SIG-M5 treated with dmso at 0.1 percent for 504 hours (cell line): ENCODE measurements around the gene SMTNL2.
"Not testable (repeated sequence)": the region's sequence is repeated elsewhere in the genome, so short reads cannot be mapped to it uniquely, and the experiment has no call there.

Experiments
- DNase-seq: peaks from one replicate; lab custom pipeline; 2025; ENCODE audit not compliant: unreplicated experiment; lab: John Stamatoyannopoulos, UW

SMTNL2 gene

DNA sequence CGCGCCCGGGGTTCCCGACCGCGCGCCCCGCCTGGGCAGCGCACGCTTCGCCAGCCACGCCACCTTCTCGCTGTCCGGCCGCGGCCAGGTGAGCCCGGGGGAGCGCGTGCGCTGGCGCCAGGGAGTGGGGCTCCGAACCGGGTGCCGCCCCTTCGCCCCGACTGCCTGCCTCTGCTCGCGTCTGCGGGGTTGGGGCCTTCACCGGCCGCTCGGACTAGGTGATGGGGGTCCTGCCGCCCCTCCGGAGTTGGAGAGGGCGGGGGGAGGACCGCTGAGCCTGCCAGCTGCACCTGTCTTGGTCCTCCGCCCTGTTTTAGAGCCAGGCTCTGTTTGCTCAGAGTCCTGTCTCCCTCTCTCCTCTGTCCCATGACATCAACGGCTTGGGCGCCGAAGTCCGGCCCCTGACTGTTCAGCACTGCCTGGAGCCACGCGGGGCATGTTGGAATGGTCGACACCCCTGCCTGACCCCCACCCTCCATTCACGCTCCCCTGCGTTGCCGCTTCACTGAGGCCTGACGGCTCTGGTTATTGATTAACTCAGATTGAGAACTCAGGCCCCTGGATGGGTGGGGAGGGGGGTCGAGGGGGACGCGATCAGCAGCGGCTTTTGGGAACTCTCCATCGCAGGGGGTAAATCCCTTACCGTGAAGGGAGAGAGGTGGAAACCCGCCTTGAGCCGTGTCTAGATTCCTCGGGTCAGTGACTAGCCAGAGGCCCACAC lies 748 bp downstream of the SMTNL2 start:
- no peak for DNase-seq

DNA sequence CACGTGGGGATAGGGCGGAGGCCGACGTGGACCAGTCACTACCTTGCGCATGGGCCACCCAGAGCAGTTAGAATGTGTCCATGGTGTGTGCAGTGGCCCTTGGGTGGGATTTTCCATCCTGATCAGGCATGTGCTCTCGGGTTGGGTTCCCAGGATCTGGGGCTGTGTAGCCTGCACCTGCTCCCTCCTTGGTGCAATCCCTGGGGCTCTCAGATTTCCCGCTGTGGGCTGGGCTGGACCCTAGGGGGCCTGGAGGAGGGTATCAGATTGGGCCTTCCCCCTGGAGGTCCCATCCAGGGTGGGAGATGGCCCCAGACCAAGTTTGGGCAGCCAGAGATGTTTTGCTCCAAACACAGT lies 1.3 kb downstream of the SMTNL2 start:
- DNase-seq, result no peak

DNA sequence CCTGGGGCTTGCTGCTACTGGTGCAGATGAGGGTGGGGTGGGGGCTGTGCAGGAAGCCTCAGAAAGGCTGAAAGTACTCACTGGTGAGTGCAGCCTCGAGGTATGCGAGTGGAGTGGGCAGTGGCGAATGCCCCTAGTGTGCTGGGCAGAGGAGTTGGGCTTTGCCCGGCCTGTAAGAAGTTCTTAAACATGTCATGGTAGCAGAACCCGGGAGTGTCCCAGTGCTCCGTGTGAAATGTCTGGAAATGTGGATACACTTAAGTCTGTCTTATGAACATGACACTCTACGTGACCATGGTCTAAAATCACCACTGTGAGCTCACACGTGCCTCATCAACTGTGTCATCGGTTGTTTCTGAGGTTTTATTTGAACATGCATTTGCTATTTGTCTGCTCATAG lies 1.7 kb downstream of the SMTNL2 start:
- no peak for DNase-seq

DNA sequence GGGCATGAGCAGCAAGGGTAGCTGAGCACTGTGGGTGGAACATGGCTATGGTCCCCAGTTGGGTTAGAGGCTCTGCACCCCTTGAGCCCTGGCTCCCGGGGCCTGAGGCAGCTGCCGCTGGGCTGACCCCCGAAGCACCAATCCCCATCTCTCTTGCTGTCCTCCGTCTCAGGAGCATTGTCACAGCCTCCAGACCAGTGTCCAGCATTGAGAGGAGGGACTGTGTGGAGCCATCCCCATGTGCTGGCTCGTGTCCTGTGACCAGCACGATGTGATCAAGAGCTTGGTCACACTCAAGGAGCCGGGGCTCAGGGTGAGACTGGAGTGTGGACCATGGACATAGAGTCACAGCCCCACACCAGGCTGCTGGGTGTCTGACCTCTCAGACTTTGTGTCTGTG lies 2.9 kb downstream of the SMTNL2 start:
- DNase-seq, result no peak

DNA sequence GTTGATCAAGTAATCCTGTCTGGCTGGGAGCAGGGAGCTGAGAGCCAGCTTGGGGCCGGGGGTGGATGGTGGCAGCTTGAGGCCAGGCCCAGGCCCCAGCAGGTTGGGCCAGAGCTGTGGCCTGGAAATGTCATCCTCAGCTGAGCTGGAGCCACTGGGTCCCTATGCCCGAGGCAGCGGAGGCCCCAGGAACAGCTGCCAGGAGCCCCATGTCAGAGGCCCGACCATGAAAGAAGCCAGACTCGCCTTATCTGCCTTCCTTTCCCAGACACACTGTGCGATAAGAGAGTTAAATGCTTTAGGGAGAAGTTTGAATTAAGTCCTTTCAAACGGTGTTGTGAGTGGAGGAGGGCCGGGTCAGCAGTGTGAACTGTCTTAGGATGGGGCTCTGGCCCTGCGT lies 3.5 kb downstream of the SMTNL2 start:
- DNase-seq, result no peak

DNA sequence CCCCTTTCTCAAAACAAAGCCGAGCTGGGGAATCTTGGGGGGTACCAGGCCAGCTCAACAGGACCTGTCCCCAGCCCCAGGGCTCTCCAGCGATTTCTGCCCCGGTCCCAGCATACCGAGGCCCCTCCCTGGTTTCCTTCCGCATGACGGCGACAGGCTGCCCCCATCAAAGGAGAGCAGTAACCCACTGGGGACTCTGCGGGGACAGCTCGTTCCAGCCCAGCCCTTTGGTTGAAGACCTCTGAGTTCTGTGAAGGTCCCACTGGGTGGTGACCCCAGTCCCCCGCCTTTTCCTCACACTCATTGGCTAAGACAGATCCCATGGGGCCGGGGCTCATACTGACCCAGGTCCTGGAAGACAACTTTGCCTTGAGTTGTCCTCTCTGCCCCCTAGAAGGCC lies 4.1 kb downstream of the SMTNL2 start:
- no peak for DNase-seq

DNA sequence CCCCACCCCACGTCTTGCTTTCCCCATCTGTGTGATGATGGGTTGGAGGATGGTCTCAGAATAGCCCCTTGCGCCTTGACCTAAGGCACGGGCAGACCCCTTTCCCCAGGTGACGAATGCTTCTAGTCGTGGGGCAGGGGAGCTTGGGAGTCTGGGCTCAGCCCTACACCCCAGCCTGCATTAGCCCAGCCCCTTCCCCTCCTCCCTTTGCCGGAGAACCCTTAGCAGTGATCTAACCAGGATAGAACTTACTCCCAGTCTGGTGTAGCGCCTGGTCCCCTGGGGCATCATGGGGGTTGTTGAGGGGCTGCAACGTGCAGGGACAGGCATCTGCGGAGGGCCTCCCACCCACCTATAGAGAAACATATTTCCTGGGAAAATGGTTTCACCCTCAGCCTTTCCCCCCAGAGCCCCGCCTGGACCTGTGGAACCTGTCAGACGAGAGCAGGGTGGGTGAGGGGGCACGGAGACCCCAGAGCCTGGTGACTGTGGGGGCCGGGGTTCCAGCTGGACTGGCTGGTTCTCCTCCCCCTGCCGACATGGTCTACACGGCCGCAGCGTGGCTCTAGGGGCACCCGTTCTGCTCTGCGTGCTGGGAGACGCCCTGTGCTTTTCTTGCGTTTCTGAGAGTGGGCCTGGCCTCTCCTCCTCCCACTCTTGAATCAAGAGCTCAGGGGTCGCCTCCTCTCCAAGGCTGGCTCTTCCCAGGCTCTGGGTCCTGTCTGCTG lies 4.7 kb downstream of the SMTNL2 start:
- DNase-seq, result no peak

DNA sequence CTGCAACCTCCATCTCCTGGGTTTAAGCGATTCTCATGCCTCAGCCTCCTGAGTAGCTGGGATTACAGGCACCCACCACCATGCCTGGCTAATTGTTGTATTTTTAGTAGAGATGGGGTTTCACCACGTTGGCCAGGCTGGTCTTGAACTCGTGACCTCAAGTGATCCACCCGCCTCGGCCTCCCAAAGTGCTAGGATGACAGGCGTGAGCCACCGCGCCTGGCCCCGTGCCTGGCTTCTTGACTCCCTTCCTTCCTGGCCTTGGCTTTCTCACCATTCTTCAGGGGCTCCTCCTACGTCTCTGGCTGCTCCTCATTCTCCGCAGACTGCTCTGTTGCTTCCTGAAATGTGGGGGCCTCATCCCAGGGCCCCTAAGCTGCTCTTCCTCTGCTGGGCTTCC lies 5.7 kb downstream of the SMTNL2 start:
- DNase-seq, result not testable (repeated sequence)

DNA sequence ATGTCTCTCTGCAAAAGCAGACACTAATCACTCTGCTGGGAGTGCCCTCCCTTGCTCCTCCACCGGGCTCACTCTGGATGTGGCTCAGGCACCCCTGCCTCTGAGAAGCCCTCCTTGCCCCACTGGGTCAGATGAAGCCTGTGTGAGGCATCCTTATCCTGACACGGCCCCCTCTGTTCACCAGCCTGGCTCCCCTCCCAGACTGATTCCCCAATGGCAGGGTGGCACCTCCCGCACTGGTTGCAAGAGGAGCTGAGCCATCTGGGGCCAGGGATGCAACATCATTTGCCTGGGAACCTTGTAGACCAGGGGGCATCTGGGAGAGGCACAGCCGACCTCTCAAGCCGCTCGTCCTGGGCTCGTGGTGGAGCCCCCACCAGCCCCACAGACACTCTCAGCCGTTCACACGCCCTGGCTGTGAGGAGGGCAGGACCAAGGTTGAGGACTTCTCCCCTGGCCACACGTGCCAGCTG lies 6.7 kb downstream of the SMTNL2 start:
- DNase-seq, result no peak

DNA sequence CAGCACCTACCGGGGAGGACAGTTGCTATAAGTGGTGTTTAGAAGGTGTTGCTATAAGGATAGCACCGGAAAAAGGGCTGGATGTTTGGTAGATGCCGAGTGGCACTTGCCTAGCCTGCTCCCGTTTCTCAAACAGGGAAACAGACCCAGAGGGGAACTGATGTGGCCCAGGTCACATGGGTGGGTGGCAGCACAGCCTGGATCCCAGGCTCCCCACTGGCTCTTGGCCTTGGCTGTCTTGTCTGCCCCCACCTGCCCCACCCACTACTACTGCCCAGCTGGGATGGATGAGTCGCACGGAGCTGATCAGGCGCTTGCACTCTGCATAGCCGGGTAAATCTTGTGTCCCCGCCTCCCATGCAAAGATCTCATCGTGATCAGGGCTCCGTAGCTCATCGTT lies 7.2 kb downstream of the SMTNL2 start:
- no peak for DNase-seq

DNA sequence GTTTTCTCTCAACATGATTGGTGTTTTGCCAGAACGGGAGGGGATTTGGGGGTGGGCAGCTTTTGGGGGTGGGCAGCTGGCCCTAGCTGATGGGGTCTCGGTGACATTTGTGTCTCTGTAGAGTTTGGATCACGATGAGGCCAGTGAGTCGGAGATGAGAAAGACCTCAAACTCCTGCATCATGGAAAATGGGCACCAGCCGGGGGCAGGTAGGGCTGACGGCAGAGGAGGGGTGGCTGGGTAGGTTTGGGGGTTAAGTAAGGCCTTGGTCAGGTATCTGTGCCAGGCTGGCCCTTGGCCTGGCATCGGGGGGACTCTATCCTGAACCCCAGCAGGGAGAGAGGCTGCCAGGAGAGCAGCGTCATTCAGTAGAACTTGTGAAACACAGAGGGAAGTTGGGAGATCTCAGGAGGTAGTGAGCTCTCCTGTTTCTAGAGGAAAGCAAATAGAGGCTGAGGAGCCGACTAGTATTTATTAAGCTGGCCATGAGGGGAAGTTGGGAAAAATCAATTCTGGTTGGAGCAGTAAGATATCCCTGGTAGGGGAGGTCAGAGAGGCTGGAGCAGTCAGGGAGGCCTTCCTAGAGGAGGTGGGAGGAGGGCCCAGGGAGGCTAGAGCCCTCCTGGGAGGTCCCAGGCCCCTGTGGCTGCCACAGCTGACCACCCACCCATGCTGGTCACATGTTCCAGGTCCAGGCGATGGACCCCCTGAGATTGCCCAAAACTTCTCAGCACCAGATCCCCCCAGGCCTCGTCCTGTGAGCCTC lies 8.1 kb downstream of the SMTNL2 start:
- no peak for DNase-seq

DNA sequence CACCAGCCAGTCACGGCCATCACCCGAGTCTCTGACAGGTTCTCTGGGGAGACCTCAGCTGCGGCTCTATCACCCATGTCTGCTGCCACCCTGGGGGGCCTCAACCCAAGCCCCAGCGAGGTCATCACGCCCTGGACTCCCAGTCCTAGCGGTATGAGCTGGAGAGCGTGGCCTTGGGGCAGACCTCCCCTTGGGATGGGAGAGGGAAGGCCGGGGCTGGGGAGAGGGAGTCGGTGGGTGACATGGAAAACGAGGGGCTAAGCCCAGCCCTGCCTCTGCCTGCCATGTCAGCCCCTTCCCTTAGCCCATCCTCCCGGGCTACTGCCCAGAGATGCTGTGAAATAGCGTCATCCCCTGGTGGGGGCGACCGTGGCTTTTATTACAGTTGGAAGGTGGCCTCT lies 8.7 kb downstream of the SMTNL2 start:
- no peak for DNase-seq

DNA sequence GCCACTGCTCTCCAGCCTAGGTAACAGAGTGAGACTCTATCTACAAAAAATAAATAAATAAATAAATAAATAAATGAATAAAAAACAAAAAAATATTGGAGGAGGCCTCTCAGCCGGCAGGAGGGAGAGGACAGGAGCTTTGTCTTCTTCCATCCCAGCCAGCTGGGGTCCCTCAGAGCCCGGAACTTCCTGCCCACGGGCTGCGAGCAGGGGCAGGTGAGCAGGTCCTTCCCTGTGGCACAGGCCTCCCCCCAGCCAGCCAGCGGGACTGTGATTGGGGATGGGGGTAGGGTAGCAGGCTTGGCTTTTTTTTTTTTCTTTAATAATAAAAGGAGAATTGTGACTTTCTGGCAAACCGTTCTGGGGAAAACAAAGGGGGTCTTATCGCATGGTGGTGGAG lies 10.1 kb downstream of the SMTNL2 start:
- DNase-seq, result no peak

DNA sequence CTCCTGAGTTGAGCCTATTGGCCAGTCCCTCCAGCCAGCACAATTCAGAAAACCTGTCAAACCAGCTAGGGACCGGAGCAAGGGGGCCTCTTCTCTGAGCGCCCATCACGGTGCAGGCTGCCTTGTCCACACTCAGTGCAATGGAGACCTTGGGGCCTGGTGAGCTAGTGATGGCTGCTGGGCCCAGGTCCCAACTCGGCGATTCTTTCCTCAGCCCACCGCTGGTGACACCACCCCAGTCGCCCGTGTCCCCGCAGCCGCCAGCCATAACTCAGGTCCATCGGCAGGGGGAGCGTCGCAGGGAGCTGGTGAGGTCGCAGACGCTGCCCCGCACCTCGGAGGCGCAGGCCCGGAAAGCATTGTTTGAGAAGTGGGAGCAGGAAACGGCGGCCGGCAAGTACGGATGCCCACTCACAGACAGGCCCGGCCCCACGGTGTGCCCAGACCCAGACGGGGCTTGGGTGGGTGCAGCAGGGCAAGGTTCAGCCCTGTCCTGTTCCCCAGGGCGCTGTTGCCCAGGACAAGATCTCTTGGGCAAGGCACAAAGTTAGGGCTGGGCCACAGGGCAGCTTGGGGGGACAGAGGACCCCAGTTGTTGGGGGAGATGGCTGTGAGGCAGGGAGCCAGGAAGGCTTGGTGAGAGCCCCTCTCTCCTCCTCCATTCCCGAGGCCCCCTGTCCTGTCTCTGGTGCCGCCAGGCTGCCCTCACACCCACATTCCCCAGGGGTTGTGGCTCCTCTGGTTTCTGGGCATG lies 10.8 kb downstream of the SMTNL2 start:
- peak; percentile 10 for DNase-seq

DNA sequence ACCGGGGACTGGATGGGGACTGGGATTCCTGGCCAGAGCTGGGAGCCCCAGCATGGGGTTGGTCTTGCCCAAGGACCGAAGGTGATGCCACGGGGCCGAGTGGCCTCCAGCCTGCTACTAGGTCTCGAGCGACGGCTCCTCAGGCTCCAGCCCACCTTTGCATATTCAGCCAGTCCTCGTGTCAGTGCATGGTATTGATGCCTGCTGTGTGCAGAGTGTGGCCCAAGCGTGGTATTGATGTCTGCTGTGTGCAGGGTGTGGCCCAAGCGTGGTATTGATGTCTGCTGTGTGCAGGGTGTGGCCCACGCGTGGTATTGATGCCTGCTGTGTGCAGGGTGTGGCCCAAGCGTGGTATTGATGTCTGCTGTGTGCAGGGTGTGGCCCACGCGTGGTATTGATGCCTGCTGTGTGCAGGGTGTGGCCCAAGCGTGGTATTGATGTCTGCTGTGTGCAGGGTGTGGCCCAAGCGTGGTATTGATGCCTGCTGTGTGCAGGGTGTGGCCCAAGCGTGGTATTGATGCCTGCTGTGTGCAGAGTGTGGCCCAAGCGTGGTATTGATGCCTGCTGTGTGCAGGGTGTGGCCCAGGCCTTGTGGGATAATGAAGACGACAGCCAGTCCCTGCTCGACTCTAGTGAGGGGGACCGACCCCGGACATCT lies 11.5 kb downstream of the SMTNL2 start:
- not testable (repeated sequence) for DNase-seq

DNA sequence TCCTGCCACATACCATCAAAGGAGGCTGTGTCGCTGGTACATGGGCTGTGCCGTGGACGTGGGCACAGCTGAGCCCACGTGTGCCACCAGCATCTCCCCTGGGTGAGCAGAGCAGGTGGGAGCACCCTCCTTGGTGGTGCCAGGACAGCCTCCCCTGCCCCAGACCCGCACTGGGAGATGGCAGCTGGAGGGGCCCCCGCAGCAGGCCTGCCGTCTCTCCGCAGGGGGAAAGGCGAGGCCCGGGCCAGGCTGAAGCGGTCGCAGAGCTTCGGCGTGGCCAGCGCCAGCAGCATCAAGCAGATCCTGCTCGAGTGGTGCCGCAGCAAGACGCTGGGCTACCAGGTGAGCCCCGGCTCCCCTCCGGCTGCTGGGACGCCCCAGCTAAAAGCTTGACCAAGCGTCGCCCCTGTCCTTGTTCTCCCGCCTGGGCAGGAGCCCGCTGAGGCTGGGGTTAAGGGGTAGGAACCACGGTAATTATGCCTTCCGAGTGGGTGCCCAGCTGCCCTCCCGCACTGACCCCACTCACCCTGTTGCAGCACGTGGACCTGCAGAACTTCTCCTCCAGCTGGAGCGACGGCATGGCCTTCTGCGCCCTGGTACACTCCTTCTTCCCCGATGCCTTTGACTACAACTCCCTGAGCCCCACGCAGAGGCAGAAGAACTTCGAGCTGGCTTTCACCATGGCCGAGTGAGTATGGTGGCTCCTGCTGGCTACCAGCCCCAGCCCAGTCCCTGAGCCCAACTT lies 12.5 kb downstream of the SMTNL2 start:
- no peak for DNase-seq

DNA sequence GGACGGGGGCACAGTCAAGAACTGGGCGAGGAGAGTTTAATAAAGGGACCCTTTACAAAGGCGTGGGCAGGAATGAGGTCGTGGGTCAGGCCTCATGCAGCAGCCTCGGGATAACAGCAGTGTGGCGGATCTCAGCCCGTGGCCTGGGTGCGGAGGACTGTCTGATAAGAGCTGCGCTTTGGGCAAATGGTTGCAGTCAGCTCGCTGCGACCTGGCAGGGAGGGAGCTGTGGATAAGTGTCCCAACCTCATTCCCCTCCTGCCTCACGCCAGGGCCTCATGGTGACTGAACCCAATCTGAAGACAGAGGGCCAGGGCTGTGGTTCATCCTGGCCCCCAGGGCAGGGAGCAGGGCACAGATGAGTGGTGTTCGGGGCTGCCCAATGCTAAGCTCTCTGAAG lies 13.6 kb downstream of the SMTNL2 start:
- no peak for DNase-seq

DNA sequence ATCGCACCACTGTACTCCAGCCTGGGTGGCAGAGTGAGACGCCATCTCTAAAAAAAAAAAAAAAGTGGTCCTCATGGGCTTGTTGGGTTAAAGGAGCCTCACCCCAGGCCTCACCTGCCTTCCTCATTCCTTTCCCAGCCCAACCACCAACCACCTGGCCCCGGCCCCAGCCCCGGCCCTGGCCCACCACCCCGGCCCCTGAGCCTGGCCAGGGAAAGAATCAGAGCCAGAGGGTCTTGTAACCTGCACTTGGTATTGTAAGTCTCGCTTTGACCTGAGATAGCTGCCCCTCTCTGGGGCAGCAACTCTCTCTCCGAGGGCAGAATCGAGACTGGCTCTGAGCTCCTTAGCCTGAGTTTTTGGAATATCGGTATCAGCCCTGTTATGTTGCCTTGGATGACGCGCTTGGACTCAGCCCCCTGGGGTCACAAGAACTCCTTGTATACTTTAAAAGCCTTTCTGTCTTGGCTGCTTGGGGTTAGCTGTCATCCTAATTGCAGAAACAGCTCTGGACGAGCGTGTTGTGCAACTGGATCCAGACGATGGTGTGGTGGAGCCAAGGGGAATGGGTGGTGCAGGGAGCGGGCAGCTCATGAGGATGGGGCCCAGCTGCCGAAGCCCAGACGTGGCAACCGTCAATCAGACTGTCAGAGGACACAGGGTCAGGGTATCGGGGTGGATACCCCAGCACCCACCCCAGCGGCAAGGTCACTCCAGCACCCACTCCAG lies 14.6 kb downstream of the SMTNL2 start:
- DNase-seq, result no peak

DNA sequence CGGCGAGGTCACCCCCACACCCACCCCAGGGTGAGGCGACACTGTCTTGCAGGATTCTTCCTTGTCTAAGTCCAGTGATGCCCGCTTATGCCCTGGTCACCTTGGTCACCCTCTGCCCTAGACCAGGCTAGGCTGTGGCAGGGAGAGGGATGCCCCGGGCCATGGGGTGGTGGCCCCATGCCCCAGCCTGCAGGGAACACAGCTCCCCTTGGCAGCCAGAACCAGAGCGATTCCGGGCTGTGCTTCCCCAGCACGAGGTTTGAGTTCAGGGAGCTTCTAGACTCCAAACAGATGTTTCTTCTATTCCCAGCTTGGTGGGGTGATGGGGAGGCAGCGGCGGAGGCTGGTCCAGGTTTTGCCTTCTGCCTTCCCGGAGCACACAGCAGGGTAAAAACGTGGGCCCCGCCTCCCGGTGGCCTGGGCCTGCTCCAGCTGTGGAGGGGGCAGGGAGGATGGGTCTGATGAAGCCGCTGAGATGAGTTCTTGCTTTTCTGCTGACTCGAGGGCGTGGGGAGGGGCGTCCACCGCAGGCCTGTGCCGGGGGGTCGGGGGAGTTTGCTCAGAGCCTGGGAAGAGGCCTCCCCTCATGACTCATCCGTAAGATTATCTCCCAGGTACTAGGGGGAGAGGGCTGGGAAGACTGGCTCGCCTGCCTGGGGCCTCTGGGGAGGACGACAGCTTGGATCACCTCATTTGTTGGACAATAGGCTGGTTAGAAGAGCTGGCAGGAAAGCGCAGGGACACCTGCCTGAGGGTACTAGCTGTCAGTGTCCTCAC lies 15.4 kb downstream of the SMTNL2 start:
- DNase-seq, result no peak
